ENCODE measurements around the gene FLOT1. TPM values are rescaled to one million over a fixed set of nuclear protein-coding genes. Genes with fewer than 3 reads are reported as not detected.
A peak's percentile ranks its signal among the peaks of the same experiment; 100 is the strongest.

FLOT1 gene
- total and polyA plus RNA-seq, 9 of the 15 experiments (the other 6 are each of a cell fraction or from before 2014, with no cell fraction given): 11.7 to 149 (median 118) TPM

DNA sequence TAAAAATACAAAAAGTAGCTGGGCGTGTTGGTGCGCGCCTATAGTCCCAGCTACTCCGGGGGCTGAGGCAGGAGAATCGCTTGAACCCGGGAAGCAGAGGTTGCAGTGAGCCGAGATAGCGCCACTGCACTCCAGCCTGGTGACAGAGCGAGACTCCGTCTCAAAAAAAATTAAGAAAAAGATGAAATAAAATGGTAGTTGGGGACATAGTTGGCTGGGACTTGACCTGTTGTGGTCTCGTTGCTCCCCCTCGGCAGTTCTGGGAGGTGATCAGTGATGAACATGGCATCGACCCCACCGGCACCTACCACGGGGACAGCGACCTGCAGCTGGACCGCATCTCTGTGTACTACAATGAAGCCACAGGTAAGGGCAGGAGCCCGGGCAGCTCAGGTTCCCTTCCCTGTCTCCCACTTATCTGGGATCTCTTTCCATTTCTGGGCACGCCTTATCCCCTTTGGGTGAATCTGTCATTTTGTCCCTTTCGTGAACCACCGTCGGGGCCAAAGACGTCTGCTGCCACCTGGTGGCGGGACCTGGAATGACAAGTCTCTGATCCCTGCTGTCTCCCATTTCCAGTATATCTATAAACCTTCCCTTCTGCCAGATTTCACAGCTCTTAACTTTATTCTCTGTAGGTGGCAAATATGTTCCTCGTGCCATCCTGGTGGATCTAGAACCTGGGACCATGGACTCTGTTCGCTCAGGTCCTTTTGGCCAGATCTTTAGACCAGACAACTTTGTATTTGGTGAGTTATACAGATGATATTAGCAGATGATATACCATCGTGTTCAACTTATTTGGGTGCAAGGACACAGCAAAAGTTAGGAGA lies 20.0 kb downstream of the FLOT1 start (continued):
- TF ChIP-seq, protein P1, sequence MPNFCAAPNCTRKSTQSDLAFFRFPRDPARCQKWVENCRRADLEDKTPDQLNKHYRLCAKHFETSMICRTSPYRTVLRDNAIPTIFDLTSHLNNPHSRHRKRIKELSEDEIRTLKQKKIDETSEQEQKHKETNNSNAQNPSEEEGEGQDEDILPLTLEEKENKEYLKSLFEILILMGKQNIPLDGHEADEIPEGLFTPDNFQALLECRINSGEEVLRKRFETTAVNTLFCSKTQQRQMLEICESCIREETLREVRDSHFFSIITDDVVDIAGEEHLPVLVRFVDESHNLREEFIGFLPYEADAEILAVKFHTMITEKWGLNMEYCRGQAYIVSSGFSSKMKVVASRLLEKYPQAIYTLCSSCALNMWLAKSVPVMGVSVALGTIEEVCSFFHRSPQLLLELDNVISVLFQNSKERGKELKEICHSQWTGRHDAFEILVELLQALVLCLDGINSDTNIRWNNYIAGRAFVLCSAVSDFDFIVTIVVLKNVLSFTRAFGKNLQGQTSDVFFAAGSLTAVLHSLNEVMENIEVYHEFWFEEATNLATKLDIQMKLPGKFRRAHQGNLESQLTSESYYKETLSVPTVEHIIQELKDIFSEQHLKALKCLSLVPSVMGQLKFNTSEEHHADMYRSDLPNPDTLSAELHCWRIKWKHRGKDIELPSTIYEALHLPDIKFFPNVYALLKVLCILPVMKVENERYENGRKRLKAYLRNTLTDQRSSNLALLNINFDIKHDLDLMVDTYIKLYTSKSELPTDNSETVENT (CRISPR knock-in tag; IDR thresholded peaks at IDR 0.05): no peak
- no peak for TF ChIP-seq BMI1 (IDR thresholded peaks at IDR 0.05; ENCODE audit: low read length)
- no peak for TF ChIP-seq ZNF644 (tag; IDR thresholded peaks at IDR 0.05; ENCODE audit: low read depth)
- peak; percentile 49; the same call in 1 of the 2 replicates for TF ChIP-seq BHLHE40 (IDR thresholded peaks at IDR 0.05; ENCODE audit: low read length)
- TF ChIP-seq, protein P2, sequence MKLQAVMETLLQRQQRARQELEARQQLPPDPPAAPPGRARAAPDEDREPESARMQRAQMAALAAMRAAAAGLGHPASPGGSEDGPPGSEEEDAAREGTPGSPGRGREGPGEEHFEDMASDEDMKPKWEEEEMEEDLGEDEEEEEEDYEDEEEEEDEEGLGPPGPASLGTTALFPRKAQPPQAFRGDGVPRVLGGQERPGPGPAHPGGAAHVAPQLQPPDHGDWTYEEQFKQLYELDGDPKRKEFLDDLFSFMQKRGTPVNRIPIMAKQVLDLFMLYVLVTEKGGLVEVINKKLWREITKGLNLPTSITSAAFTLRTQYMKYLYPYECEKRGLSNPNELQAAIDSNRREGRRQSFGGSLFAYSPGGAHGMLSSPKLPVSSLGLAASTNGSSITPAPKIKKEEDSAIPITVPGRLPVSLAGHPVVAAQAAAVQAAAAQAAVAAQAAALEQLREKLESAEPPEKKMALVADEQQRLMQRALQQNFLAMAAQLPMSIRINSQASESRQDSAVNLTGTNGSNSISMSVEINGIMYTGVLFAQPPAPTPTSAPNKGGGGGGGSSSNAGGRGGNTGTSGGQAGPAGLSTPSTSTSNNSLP (IDR thresholded peaks at IDR 0.05; ENCODE audit: borderline replicate concordance, low read depth, low read length): peak; percentile 32; the same call in 1 of the 2 replicates
- no peak for TF ChIP-seq MCM7 (IDR thresholded peaks at IDR 0.05)
- TF ChIP-seq, protein P3, sequence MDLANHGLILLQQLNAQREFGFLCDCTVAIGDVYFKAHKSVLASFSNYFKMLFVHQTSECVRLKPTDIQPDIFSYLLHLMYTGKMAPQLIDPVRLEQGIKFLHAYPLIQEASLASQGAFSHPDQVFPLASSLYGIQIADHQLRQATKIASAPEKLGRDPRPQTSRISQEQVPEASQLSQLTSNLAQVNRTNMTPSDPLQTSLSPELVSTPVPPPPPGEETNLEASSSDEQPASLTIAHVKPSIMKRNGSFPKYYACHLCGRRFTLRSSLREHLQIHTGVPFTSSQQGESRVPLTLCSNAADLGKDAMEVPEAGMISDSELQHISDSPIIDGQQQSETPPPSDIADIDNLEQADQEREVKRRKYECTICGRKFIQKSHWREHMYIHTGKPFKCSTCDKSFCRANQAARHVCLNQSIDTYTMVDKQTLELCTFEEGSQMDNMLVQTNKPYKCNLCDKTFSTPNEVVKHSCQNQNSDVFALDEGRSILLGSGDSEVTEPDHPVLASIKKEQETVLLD (IDR thresholded peaks at IDR 0.05): 0 out of 2 replicates have a peak, but pooled peaks have one; percentile 33
- no peak for TF ChIP-seq U2AF1 (optimal IDR thresholded peaks at IDR 0.05; ENCODE audit: low read depth, low read length)
- no peak for TF ChIP-seq EZH2 (IDR thresholded peaks at IDR 0.05; ENCODE audit: borderline replicate concordance, low read depth, low read length)
- no peak for TF ChIP-seq ZNF184 (CRISPR knock-in tag; IDR thresholded peaks at IDR 0.05)
- no peak for TF ChIP-seq MYBL2 (IDR thresholded peaks at IDR 0.05; ENCODE audit: low read depth)
- TF ChIP-seq MYBL2 (CRISPR knock-in tag; IDR thresholded peaks at IDR 0.05; ENCODE audit: borderline replicate concordance): no peak
- TF ChIP-seq NFXL1 (CRISPR knock-in tag; IDR thresholded peaks at IDR 0.05): no peak
- TF ChIP-seq MEF2A (IDR thresholded peaks at IDR 0.05; ENCODE audit: control insufficient read depth, low read depth, low read length): no peak
- TF ChIP-seq, protein P4, sequence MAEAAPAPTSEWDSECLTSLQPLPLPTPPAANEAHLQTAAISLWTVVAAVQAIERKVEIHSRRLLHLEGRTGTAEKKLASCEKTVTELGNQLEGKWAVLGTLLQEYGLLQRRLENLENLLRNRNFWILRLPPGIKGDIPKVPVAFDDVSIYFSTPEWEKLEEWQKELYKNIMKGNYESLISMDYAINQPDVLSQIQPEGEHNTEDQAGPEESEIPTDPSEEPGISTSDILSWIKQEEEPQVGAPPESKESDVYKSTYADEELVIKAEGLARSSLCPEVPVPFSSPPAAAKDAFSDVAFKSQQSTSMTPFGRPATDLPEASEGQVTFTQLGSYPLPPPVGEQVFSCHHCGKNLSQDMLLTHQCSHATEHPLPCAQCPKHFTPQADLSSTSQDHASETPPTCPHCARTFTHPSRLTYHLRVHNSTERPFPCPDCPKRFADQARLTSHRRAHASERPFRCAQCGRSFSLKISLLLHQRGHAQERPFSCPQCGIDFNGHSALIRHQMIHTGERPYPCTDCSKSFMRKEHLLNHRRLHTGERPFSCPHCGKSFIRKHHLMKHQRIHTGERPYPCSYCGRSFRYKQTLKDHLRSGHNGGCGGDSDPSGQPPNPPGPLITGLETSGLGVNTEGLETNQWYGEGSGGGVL (CRISPR knock-in tag; IDR thresholded peaks at IDR 0.05): no peak
- TF ChIP-seq, protein P5, sequence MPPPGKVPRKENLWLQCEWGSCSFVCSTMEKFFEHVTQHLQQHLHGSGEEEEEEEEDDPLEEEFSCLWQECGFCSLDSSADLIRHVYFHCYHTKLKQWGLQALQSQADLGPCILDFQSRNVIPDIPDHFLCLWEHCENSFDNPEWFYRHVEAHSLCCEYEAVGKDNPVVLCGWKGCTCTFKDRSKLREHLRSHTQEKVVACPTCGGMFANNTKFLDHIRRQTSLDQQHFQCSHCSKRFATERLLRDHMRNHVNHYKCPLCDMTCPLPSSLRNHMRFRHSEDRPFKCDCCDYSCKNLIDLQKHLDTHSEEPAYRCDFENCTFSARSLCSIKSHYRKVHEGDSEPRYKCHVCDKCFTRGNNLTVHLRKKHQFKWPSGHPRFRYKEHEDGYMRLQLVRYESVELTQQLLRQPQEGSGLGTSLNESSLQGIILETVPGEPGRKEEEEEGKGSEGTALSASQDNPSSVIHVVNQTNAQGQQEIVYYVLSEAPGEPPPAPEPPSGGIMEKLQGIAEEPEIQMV (tag; conservative IDR thresholded peaks at IDR 0.05; ENCODE audit: low read depth): no peak
- peak; percentile 50; the same call in 1 of the 2 replicates for TF ChIP-seq HCFC1 (IDR thresholded peaks at IDR 0.05; ENCODE audit: low read depth, low read length)
- no peak for TF ChIP-seq ZFPM2 (CRISPR knock-in tag; IDR thresholded peaks at IDR 0.05)
- TF ChIP-seq STAT5A (IDR thresholded peaks at IDR 0.05; ENCODE audit: borderline replicate concordance, low read length): no peak
